NCI-H2196 treated with DMSO at 0.1 percent for 48 hours (cell line): ENCODE results near the gene PRR12.

Source experiments
- DNase-seq: peaks from one replicate; lab custom pipeline; 2025; ENCODE audit not compliant: unreplicated experiment; lab: John Stamatoyannopoulos, UW

Gene PRR12

DNA sequence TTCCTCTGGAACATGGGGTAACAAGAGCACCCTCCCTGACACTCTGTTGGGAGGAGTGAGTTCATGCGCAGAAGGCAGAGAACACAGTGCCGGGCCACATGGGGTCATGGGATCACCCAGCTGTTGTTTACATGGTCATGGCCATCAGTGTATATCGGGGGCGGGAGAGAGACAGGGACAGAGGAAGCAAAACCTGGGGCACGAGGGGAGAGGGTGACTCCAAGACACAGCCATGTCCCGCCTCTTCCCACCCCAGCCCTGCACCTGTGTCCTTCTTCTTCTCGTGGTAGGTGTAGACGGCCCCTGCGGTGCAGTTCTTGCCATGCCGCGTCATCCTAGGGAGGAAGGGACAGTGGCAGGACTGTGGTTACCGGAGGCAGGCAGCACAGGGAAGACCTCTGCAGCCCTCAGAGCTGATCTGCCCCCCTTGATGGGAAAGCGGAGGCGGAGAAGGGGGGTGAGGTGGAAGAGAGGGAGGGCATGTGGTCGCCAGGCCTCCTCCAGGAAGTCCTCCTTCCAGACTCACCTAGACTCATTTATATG, 30.6 kb upstream of the PRR12 start:
- no peak for DNase-seq

DNA sequence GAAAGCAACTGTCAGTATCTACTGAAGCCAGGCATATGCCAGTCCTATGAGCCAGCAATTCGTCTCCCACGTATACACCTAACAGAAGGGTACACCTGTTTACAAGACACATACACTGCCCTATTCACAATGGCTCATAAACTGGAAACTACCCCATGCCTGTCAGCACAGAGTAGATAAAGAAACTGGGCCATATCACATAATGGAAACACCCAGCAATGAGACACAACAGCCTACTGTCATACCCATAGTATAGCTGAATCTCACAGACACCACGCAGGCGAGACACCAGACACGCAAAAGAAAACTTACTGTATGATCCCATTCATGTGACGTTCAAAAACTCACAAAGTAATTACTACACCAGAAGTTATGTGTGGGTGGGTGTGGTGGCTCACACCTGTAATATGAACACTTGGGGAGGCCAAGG, 26.4 kb upstream of the PRR12 start:
- DNase-seq = no peak

GRCh38 chr19:49565261-49565660, 25.7 kb upstream of the PRR12 start:
- no peak for DNase-seq

GRCh38 chr19:49566302-49566701, 24.7 kb upstream of the PRR12 start:
- DNase-seq = no peak

GRCh38 chr19:49567861-49568441, 23.0 kb upstream of the PRR12 start:
- DNase-seq = no peak

- DNase-seq = peak; percentile 79
Measured at GRCh38 chr19:49570138-49570856, 20.7 kb upstream of the PRR12 start.

DNA sequence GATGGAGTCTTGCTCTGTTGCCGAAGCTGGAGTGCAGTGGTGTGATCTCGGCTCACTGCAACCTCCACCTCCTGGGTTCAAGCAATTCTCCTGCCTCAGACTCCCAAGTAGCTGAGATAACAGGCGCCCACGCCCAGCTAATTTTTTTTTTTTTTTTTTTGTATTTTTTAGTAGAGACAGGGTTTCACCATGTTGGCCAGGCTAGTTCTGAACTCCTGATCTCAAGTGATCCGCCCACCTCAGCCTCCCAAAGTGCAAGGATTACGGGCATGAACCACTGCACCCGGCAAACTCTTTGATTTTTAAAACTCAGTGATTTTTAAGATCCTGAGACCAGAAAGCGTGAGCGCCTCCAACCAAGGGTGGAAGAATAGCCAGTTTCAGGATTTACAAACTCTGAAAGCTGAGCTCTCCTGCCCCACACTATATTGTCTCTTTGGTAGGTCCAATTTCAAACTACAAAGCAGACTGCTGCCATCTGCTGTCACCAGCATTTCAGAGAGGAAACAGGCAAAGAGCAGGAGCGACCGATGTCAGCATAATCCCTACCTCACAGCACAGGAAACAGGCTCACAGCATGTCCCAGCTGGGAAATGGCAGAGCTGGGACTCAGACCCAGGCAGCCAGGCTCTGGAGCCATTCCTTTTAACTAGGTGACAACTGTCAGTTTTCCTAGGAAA, 19.8 kb upstream of the PRR12 start:
- no peak for DNase-seq

- no peak for DNase-seq
Measured at GRCh38 chr19:49573009-49573408, 18.0 kb upstream of the PRR12 start.

DNA sequence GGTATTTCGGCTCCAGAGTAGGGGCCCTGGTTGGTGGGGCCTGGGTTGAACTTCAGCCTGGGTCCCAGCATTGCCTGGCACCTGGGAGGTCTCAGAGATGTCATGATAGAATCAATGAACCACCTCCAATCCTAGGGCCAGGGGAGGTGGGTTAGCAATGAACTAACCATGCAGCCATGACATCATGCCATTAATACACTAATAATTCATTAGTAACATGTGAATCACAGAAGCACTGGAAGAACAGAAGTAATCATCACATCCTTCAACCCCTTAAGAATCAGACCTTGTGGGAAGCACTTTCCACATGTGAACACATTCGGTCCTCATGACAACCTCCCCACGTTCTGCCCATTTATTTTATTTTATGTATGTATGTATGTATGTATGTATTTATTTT, 17.6 kb upstream of the PRR12 start:
- no peak for DNase-seq

DNA sequence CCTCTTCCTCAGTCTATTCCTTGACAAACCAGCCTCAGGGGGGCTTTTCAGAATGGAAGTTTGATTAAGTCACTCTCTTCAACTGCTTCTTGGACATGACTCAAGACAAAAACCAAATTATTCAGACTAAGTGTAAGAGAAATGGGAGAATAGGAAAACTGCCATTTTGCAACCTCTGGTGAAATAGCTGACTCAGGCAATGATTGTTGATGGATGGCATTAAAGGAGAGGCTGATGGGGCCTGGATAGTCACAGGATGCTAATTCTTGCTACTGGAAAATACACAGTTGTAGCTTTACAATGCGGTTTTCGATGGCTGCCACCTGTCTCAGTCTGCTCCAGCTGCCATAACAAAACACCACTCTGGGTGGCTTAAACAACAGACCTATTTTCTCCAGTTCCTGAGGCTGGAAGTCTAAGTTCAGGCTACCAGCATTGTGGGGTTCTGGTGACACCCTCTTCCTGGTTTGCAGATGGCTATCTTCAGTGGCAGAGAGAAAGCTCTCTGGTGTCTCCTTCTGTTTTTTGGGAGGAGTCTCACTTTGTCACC, 16.7 kb upstream of the PRR12 start:
- no peak for DNase-seq

DNA sequence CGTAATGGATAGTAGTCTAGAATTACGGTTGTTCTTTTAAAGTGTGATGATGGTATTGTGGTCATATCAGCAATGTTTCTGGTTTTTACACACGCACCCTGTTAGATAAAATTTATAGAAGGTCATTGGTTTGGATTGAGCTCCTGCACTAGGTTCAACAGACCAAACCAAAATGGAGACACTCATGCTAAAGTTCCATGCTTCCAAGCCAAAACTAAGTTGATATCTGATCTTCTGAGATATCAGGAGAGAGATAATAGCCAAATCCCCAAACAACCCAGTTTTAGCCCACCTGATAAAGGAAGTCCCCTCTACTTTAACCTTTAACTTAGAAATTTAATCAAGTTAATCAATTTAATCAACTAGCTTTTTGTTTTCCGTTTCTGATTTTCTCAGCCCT, 11.8 kb upstream of the PRR12 start:
- DNase-seq = no peak

DNA sequence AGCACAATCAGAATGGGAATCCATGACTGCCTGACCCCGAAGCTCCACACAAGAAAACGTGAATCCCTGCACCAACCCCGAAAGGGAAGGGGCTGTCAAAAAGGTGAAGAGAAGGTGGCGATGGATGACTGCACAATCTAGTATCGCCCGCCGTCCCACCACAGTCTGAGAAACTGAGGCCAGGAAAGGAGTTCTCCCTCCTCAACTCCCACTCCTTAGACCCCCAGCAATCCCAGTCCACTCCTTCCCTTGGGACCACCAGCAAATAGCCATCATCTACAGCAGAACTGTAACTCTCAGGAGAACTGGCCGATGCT, 11.1 kb upstream of the PRR12 start:
- no peak for DNase-seq

GRCh38 chr19:49580264-49581006, 10.5 kb upstream of the PRR12 start, which contains the start of gene NOSIP:
NOSIP (minus strand) TSS chr19:49580556; CDS start chr19:49560691, 19,865 bp downstream.
- peak; percentile 87 for DNase-seq

DNA sequence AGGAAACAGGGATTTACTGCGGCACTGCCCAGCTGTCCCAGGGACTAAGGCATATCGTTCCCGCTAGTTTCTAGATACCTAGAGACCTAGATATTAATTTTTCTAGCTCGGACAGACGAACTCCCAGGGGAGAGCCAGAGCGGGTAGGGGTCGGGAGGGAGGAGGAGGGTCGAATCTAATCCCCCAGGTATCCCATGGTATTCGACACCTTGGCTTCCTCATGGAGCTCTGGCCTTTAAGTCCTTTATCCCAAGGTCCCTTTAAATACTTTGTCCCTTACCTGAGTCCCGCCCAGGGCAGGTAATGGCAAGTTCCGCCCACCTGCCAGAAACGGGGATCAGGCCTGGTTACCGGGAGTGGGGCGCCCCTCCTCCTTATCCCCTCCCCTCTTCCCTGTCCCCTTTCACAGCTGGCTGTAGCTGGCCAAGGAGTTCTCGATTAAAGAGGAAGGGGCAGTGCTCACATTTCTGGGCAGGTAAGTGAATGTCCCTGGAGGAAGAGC, 9.9 kb upstream of the PRR12 start, which contains the start of gene PRRG2:
Gene PRRG2, plus strand, starts transcription at position 310 of the 502 bp plus-strand sequence. CDS start 1,904 bp downstream, outside the sequence.
- no peak for DNase-seq

GRCh38 chr19:49583239-49583638, 7.7 kb upstream of the PRR12 start:
- DNase-seq = no peak

DNA sequence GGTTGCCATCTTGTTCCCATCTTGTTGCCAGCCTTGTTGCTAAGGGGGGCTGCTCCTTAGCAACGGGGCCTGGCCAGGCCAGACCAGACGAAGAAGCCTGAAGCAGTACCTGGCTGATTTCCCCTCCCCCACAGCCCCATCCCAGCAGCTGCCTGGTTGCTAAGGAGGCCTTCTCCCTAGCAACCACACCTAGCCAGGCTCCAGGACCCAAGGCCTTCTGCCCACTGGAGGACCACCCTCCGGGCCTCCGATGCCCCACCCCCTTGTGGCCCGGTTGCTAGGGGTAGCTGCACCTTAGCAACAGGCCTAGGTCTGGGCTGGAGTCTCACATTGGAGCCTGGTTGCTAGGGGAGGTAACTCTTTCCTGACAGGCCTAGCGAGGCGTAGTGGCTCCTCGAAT, 6.0 kb upstream of the PRR12 start:
- DNase-seq = peak; percentile 61

DNA sequence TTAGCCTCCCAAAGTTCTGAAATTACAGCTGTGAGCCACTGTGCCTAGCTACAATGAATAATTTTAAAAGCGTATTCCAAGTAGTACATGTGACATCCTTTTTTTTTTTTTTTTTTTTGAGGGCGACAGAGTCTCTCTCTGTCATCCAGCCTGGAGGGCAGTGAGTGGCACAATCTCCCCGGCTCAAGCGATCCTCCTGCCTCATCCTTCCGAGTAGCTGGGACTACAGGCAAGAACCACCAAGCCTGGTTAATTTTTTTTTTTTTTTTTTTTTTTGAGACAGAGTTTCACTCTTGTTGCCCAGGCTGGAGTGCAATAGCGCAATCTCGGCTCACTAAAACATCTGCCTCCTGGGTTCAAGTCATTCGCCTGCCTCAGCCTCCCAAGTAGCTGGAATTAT, 3.8 kb upstream of the PRR12 start:
- DNase-seq = no peak

DNA sequence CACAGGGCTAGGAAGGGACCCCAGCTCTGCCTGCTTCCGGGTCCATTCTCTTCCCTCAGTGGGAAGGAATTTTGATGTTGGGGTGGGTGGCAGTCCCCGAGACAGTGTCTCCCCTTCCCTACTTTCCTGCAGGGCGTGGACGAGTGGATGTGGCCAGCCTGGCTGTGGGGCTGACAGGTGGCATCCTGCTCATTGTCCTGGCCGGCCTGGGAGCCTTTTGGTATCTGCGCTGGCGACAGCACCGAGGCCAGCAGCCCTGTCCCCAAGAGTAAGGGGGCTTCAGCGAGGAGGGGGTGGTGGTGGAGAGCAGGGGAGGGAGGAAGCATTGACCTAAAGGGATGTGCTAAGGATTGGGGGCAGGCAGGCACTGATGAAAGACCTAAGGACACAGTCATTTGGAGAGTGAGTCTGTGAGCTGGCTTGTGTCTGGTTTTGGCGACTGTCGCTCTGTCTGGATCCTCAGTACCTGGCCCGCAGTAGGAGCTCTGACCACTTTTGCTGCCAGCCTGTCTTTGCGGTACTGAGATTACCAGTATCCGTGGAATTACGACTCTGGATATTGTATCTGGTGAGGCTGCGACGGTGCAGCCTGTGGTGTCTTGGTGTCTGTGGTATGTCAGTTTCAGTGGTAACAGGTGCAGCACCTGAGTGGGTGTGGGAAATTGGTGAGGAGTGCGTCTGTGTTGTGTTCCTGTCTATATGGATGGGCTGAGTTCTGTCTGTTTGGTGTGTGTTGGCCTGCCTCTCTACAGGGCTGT, 2.4 kb upstream of the PRR12 start:
- DNase-seq = no peak

DNA sequence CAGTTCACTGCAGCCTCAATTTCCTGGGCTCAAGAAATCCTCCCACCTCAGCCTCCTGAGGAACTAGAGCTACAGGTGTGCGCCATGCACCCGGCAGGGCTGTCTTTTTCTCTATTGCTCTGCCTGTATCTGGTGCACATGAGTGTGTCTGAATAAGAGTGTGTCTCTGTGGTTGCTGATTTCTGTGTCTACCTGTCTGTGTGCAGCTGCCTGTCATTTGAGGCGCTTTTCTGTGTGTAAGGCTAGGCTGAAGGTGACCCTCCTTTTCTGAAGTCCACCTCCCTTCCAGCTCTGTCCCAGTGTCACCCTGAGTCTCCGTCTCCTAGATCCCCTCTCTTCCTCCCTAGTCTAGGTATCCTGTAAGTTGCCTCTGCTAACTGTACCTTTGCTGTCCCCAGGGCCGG, 1.5 kb upstream of the PRR12 start:
- DNase-seq = no peak
